ENCODE measurements around the gene KIAA0232.

KIAA0232 gene

GRCh38 chr4:6767386-6767747, 15.2 kb upstream of the KIAA0232 start:
- H3K9me3 Mint-ChIP-seq, result no peaks in the 10 kb centered on the region
- peaks cover 10 to 17% of the 10 kb centered on the region in 2 donors for H3K27me3 Mint-ChIP-seq
- DNase-seq, result no peak
- no peak for ATAC-seq (replicated peaks)
- H3K4me3 Mint-ChIP-seq, result no peak overlapping the region
- no peaks in the 10 kb centered on the region for H3K4me1 Mint-ChIP-seq
- no peak overlapping the region for H3K27ac Mint-ChIP-seq
- H3K36me3 Mint-ChIP-seq, result no peaks in the 10 kb centered on the region

- no peak for ATAC-seq (replicated peaks)
- Mint-ChIP-seq H3K27me3 (peaks cover 10 to 17% of the 10 kb centered on the region in 2 donors), H3K27ac (no peak overlapping the region)
These were observed 14.6 kb upstream of the KIAA0232 start for GRCh38 chr4:6767748-6768538.

DNA sequence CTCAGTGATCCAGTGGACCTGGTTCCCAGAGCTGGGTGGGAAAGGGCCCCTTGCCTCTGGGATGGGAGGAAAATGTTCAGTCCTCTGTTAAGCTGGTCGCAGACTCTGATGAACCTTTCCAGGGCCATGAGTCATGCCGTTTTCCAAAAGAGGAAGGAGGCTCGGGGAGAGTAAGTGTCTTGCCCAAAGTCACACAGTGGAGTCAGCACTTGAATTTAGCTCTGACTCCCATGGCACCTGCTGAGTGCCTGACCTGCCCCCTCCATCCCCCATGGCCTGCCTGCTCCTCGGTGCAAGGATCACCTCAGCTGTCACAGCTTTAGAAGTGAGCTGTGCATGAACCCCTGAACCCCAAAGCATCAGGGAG, 14.0 kb upstream of the KIAA0232 start:
- no peak for DNase-seq
- Mint-ChIP-seq H3K27me3 (peaks cover 6 to 17% of the 10 kb centered on the region in 2 donors), H3K4me3 (no peak overlapping the region), H3K9me3 (no peaks in the 10 kb centered on the region), H3K36me3 (no peaks in the 10 kb centered on the region), H3K27ac (no peak overlapping the region), H3K4me1 (no peaks in the 10 kb centered on the region)
- ATAC-seq (replicated peaks), result no peak

More at GRCh38 chr4:6767748-6768538, 14.6 kb upstream of the KIAA0232 start:
- no peaks in the 10 kb centered on the region for H3K9me3 Mint-ChIP-seq
- H3K4me1 Mint-ChIP-seq, result no peaks in the 10 kb centered on the region
- H3K4me3 Mint-ChIP-seq, result no peak overlapping the region
- H3K36me3 Mint-ChIP-seq, result no peaks in the 10 kb centered on the region
- no peak for DNase-seq

- DNase-seq, result no peak
- Mint-ChIP-seq H3K27me3 (peaks cover 14 to 17% of the 10 kb centered on the region in 2 donors), H3K4me3 (no peak overlapping the region), H3K36me3 (no peaks in the 10 kb centered on the region), H3K4me1 (no peaks in the 10 kb centered on the region), H3K9me3 (no peaks in the 10 kb centered on the region), H3K27ac (no peak overlapping the region)
- ATAC-seq (replicated peaks), result no peak
These were observed 13.1 kb upstream of the KIAA0232 start for GRCh38 chr4:6769233-6769988.

- Mint-ChIP-seq H3K4me1 (no peaks in the 10 kb centered on the region), H3K9me3 (no peaks in the 10 kb centered on the region), H3K27me3 (peaks cover 20 to 21% of the 10 kb centered on the region in 2 donors), H3K4me3 (no peak overlapping the region), H3K27ac (no peak overlapping the region), H3K36me3 (no peaks in the 10 kb centered on the region)
- DNase-seq (no peak), ATAC-seq (replicated peaks) (no peak)
These were observed 12.5 kb upstream of the KIAA0232 start for GRCh38 chr4:6769989-6770420.

DNA sequence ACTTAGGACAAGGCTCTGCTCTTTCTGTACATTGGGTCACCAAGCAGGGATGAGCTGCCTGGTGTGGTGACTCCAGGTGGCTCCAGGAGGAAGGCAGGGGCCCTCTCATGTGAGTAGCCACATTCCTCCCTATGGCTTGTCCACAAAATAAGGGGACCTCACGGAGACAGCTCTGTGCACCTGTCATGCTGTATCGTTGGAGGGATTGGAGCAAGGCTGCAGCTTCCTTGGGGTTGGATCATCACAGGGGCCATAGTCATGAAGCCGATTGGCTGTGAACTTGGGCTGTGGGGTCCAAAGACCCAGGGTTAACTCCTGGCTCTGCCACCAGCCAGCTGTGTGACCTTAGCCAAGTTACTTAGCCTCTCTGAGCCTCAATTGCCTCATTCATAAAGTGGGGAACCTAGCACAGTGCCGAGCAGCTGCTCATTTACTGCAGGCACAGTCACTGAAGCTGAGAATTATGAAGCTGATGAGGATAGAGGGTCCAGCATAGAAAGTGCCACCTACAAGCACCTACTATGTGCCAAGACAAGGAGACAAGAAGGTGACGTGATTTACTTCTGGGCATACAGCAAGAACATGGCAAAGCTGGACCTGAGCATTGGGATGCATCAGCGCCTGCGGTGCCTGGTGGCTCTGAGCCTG, 11.8 kb upstream of the KIAA0232 start:
- Mint-ChIP-seq H3K4me1 (no peaks in the 10 kb centered on the region), H3K9me3 (no peaks in the 10 kb centered on the region), H3K36me3 (no peaks in the 10 kb centered on the region), H3K27ac (no peak overlapping the region), H3K4me3 (no peak overlapping the region), H3K27me3 (peaks cover 24 to 26% of the 10 kb centered on the region in 2 donors)
- DNase-seq (no peak), ATAC-seq (replicated peaks) (no peak)

DNA sequence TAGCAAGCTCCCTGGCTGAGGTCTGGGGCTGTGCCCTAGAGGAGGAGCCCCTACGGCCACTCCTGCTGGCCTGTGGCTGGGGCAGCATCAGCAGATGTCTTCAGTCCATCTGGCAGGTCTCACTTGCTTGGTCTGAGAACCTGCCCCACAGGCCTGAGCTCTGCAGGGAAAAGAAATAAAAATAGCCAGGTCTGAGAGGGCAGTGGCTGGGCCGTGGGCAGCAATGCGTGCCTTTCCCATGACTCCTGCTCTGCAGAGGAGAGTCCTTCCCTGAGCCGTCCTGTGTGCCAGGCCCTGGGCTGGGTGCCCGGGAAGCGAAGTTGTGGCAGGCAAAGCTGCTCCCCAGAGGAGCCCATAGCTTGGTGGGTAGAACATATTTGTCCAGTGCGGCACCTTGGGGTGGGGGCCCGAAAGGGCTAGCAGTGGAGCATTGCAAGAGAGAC, 11.3 kb upstream of the KIAA0232 start:
- Mint-ChIP-seq H3K27ac (no peak overlapping the region), H3K27me3 (peaks cover 23% of the 10 kb centered on the region in 2 donors), H3K36me3 (no peaks in the 10 kb centered on the region), H3K4me3 (no peak overlapping the region), H3K4me1 (no peaks in the 10 kb centered on the region), H3K9me3 (no peaks in the 10 kb centered on the region)
- DNase-seq, result no peak
- ATAC-seq (replicated peaks), result no peak

GRCh38 chr4:6772223-6772928, 10.2 kb upstream of the KIAA0232 start:
- no peaks in the 10 kb centered on the region for H3K36me3 Mint-ChIP-seq
- H3K27me3 Mint-ChIP-seq, result peaks cover 28 to 30% of the 10 kb centered on the region in 2 donors
- no peak overlapping the region for H3K4me3 Mint-ChIP-seq
- ATAC-seq (replicated peaks) (no peak), DNase-seq (no peak)
- no peak overlapping the region for H3K27ac Mint-ChIP-seq
- no peaks in the 10 kb centered on the region for H3K9me3 Mint-ChIP-seq
- H3K4me1 Mint-ChIP-seq, result peaks cover 2 to 5% of the 10 kb centered on the region in 2 donors

GRCh38 chr4:6773106-6773505, 9.4 kb upstream of the KIAA0232 start:
- ATAC-seq (replicated peaks) (no peak), DNase-seq (no peak)
- H3K4me3 Mint-ChIP-seq, result no peak overlapping the region
- no peaks in the 10 kb centered on the region for H3K9me3 Mint-ChIP-seq
- H3K4me1 Mint-ChIP-seq, result peaks cover 8 to 12% of the 10 kb centered on the region in 2 donors
- no peak overlapping the region for H3K27ac Mint-ChIP-seq
- no peaks in the 10 kb centered on the region for H3K36me3 Mint-ChIP-seq
- peaks cover 29 to 30% of the 10 kb centered on the region in 2 donors for H3K27me3 Mint-ChIP-seq

- no peaks in the 10 kb centered on the region for H3K9me3 Mint-ChIP-seq
- H3K27ac Mint-ChIP-seq, result no peak overlapping the region
- DNase-seq (no peak), ATAC-seq (replicated peaks) (no peak)
- no peaks in the 10 kb centered on the region for H3K36me3 Mint-ChIP-seq
- peaks cover 9 to 13% of the 10 kb centered on the region in 2 donors for H3K4me1 Mint-ChIP-seq
- no peak overlapping the region for H3K4me3 Mint-ChIP-seq
- H3K27me3 Mint-ChIP-seq, result peaks cover 29 to 30% of the 10 kb centered on the region in 2 donors
These were observed 8.6 kb upstream of the KIAA0232 start for GRCh38 chr4:6773616-6774540.

DNA sequence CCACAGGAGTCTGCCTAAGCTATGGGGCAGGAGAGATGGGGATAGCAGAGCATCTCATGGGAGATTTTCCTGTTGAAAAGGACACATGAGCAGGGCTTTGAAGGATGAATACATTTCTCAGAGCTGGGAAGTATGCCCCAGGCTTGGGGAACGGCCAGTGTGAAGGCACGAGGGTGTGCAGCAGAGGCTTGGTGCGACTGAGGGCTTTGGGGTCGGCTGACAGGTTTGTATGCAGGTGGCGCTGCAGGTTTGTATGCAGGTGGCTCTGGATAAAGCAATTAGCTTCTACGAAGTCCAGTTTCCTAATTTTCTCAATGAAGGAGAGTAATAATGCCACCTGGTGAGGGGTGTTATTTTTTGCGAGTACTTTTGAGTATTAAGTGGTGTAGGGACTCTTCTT, 6.8 kb upstream of the KIAA0232 start:
- no peak for DNase-seq
- H3K4me1 Mint-ChIP-seq, result peaks cover 13 to 23% of the 10 kb centered on the region in 2 donors
- H3K27ac Mint-ChIP-seq, result no peak overlapping the region
- H3K27me3 Mint-ChIP-seq, result peaks cover 29 to 30% of the 10 kb centered on the region in 2 donors
- ATAC-seq (replicated peaks), result no peak
- no peaks in the 10 kb centered on the region for H3K9me3 Mint-ChIP-seq
- H3K36me3 Mint-ChIP-seq, result no peaks in the 10 kb centered on the region
- no peak overlapping the region for H3K4me3 Mint-ChIP-seq

- no peak overlapping the region for H3K4me3 Mint-ChIP-seq
- H3K27ac Mint-ChIP-seq, result no peak overlapping the region
- no peaks in the 10 kb centered on the region for H3K9me3 Mint-ChIP-seq
- ATAC-seq (replicated peaks) (no peak), DNase-seq (no peak)
- no peaks in the 10 kb centered on the region for H3K36me3 Mint-ChIP-seq
- H3K4me1 Mint-ChIP-seq, result peaks cover 13 to 28% of the 10 kb centered on the region in 2 donors
- H3K27me3 Mint-ChIP-seq, result peaks cover 25 to 29% of the 10 kb centered on the region in 2 donors
These were observed 5.4 kb upstream of the KIAA0232 start for GRCh38 chr4:6776920-6777635.

Data from stimulated activated naive B cell treated with anti-CD40 and anti-IgM and Interleukin-4, amounts not matched to agents 10 μg/mL and 1 μg/mL and 100 μg/mL, for 72 hours (primary cell).